Astrocyte (in vitro differentiated cells and primary cell): ENCODE data around the gene WSCD1. TPM values are rescaled to one million over a fixed set of nuclear protein-coding genes. Genes with fewer than 3 reads are reported as not detected.

Experiments
- DNase-seq: peaks from one replicate; pipeline ENCODE4 v3.0.0-alpha.2; 2010; ENCODE audit warnings: low read depth
- FAIRE-seq: peaks from 2 replicates; lab custom pipeline; 2011; peaks lifted over from hg19 to GRCh38; lab: Jason Lieb, UNC
- H2AFZ ChIP-seq: 2 replicates; pipeline ENCODE4 v1.6.0; 2012; ENCODE audit warnings: low read depth, low read length, inconsistent platforms
- H3K27ac ChIP-seq: 2 replicates; pipeline ENCODE4 v1.5.1; 2011; ENCODE audit warnings: low read depth, low read length, inconsistent platforms
- H3K27me3 ChIP-seq: 2 replicates; pipeline ENCODE4 v1.6.0; 2011; ENCODE audit warnings: low read length, inconsistent platforms; ENCODE audit not compliant: insufficient read depth
- H3K36me3 ChIP-seq: 2 replicates; pipeline ENCODE4 v1.5.1; 2011; ENCODE audit warnings: low read length, inconsistent platforms; ENCODE audit not compliant: insufficient read depth
- H3K4me1 ChIP-seq: 2 replicates; pipeline ENCODE4 v1.5.1; 2011; ENCODE audit warnings: low read length, inconsistent platforms; ENCODE audit not compliant: insufficient read depth
- H3K4me2 ChIP-seq: 2 replicates; pipeline ENCODE4 v1.6.0; 2012; ENCODE audit warnings: low read length, inconsistent platforms
- H3K4me3 ChIP-seq: 2 replicates; pipeline ENCODE4 v1.5.1; 2011; ENCODE audit warnings: low read depth, mild to moderate bottlenecking, low read length, inconsistent platforms; ENCODE audit not compliant: insufficient read depth
- H3K79me2 ChIP-seq: 2 replicates; pipeline ENCODE4 v1.6.0; 2012; ENCODE audit warnings: mild to moderate bottlenecking, low read length, inconsistent platforms; ENCODE audit not compliant: insufficient read depth
- H3K9ac ChIP-seq: 2 replicates; pipeline ENCODE4 v1.6.0; 2012; ENCODE audit warnings: mild to moderate bottlenecking, low read length, inconsistent platforms
- H3K9me3 ChIP-seq: 2 replicates; pipeline ENCODE4 v1.5.1; 2012; ENCODE audit warnings: low read depth, mild to moderate bottlenecking, low read length, inconsistent platforms; ENCODE audit not compliant: insufficient read depth
- H4K20me1 ChIP-seq: 2 replicates; pipeline ENCODE4 v1.6.0; 2012; ENCODE audit warnings: low read length, inconsistent platforms; ENCODE audit not compliant: insufficient read depth
- H3K27ac Mint-ChIP-seq: one replicate; pipeline ENCODE4 v1.8.0; 2021; ENCODE audit warnings: mild to moderate bottlenecking, mixed read lengths; ENCODE audit not compliant: unreplicated experiment
- H3K27me3 Mint-ChIP-seq: one replicate; pipeline ENCODE4 v1.8.0; 2021; ENCODE audit warnings: low read depth, mixed read lengths; ENCODE audit not compliant: unreplicated experiment
- H3K36me3 Mint-ChIP-seq: one replicate; pipeline ENCODE4 v1.8.0; 2021; ENCODE audit warnings: low read depth, mixed read lengths; ENCODE audit not compliant: unreplicated experiment
- H3K4me1 Mint-ChIP-seq: one replicate; pipeline ENCODE4 v1.8.0; 2021; ENCODE audit warnings: low read depth, mixed read lengths; ENCODE audit not compliant: unreplicated experiment
- H3K4me3 Mint-ChIP-seq: one replicate; pipeline ENCODE4 v1.8.0; 2021; ENCODE audit warnings: mild to moderate bottlenecking, moderate library complexity, mixed read lengths; ENCODE audit not compliant: unreplicated experiment
- H3K9me3 Mint-ChIP-seq: one replicate; pipeline ENCODE4 v1.8.0; 2021; ENCODE audit warnings: mild to moderate bottlenecking, mixed read lengths; ENCODE audit not compliant: unreplicated experiment
- CTCF ChIP-seq: IDR thresholded peaks from 2 replicates; pipeline ENCODE4 v1.5.1; 2011; ENCODE audit warnings: low read depth, mild to moderate bottlenecking, inconsistent platforms, low read length, moderate library complexity; ENCODE audit not compliant: insufficient read depth
- EZH2 ChIP-seq: IDR thresholded peaks from 2 replicates; pipeline ENCODE4 v1.6.1; 2012; ENCODE audit warnings: mild to moderate bottlenecking, low read length, inconsistent platforms; ENCODE audit not compliant: insufficient read depth
- total RNA-seq: library from RNA; stranded (reverse); gene quantifications from 2 replicates; pipeline ENCODE4 v1.2.1, GENCODE V29; 2021

Gene WSCD1
- total RNA-seq, 1 donor from 2014 or later, result 3.9 TPM

DNA sequence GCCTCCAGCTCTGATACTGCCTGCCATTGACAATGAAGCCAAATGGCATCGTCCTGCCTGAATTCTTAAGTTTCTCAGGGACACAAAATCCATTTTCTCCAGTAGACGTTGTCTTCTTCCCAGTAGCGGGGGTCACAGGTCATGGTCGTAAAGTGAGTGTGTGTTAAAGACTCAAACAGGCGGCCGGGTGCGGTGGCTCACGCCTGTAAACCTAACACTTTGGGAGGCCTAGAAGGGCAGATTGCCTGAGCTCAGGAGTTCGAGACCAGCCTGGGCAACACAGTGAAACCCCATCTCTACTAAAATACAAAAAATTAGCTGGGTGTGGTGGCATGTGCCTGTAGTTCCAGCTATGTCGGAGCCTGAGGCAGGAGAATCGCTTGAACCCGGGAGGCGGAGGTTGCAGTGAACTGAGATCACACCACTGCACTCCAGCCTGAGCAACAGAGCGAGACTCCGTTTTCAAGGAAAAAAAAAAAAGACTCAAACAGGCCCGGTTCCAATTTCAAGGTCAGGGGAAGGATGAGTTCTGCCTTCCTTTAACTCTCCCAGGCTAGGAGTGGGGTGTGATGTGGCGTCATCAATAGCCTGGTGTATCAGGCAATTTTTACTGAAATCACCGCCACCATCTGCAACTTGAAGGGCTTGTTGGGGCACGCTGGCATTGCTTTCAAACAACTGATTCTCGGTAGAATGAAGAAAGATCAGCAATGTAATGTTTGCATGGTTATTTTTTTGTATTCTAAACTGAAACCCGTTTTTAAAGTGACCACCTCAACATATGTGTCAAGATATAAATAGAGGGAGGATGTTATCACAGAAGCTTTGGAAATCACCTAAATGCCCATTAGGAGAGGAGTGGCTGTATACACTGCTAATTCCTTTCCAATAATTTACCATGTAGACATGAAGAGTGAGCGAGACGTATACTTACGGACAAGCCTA lies 91.0 kb downstream of the WSCD1 start:
- H3K4me2 ChIP-seq, result no peak overlapping the region
- no peaks in the 10 kb centered on the region for H3K36me3 ChIP-seq
- no peak for DNase-seq
- peaks cover 13% of the 10 kb centered on the region for H3K27me3 ChIP-seq
- no peak overlapping the region for H2AFZ ChIP-seq
- TF ChIP-seq CTCF (no peak), EZH2 (no peak)
- no peak overlapping the region for H3K4me3 ChIP-seq
- peaks cover 4% of the 10 kb centered on the region for H3K4me1 Mint-ChIP-seq
- H3K9me3 ChIP-seq, result no peaks in the 10 kb centered on the region
- peaks cover 2% of the 10 kb centered on the region for H3K9me3 Mint-ChIP-seq
- no peaks in the 10 kb centered on the region for H3K4me1 ChIP-seq
- no peak for FAIRE-seq
- H3K27me3 Mint-ChIP-seq, result peaks cover 44% of the 10 kb centered on the region
- H3K27ac Mint-ChIP-seq, result no peak overlapping the region
- H3K36me3 Mint-ChIP-seq, result no peaks in the 10 kb centered on the region
- no peaks in the 10 kb centered on the region for H3K79me2 ChIP-seq
- H4K20me1 ChIP-seq, result no peaks in the 10 kb centered on the region
- no peak overlapping the region for H3K4me3 Mint-ChIP-seq
- H3K9ac ChIP-seq, result no peak overlapping the region
- no peak overlapping the region for H3K27ac ChIP-seq

DNA sequence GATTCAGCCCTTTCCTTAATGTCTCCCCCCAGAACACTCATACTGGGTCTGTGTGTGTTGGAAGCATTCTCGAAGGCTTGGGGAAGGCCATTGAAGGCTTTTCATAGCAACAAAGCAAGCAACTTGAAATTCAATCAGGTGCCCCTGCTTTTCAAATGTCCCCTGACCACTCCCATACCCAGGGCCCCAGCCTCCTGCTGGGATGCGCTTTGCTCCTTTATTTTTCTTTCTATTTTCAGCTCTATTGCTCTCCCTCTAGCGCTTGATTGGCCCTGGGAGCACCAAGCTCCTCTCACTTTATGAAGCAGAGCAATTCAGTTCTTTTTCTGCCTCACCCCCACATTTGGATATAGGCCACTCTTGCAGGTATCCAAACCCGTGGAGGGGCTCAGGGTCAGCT lies 92.0 kb downstream of the WSCD1 start:
- H3K9me3 Mint-ChIP-seq, result peaks cover 2% of the 10 kb centered on the region

More for the DNA sequence above, 92.0 kb downstream of the WSCD1 start:
- Mint-ChIP-seq H3K36me3 (no peaks in the 10 kb centered on the region), H3K27ac (no peak overlapping the region), H3K27me3 (peaks cover 49% of the 10 kb centered on the region), H3K4me3 (no peak overlapping the region), H3K4me1 (peaks cover 4% of the 10 kb centered on the region)
- Histone ChIP-seq H3K4me2 (no peak overlapping the region), H3K36me3 (no peaks in the 10 kb centered on the region), H3K9ac (no peak overlapping the region), H3K79me2 (no peaks in the 10 kb centered on the region), H3K9me3 (no peaks in the 10 kb centered on the region), H4K20me1 (no peaks in the 10 kb centered on the region), H2AFZ (no peak overlapping the region), H3K27me3 (peaks cover 13% of the 10 kb centered on the region), H3K4me3 (no peak overlapping the region), H3K27ac (no peak overlapping the region), H3K4me1 (no peaks in the 10 kb centered on the region)
- TF ChIP-seq EZH2, result no peak
- no peak for TF ChIP-seq CTCF
- FAIRE-seq (no peak), DNase-seq (no peak)
